ENCODE results near the gene SPHK2.

SPHK2 gene

GRCh38 chr19:48659768-48660167 is 40.5 kb downstream of the SPHK2 start:
- Histone ChIP-seq H3K36me3 (ENCODE audit: insufficient read depth, insufficient read length, low read length) (no peaks in the 10 kb centered on the region), H3K27me3 (ENCODE audit: insufficient read depth, insufficient read length) (no peaks in the 10 kb centered on the region), H3K9ac (ENCODE audit: insufficient read length, low read depth) (no peak overlapping the region), H3K4me3 (ENCODE audit: insufficient read length, low read depth) (no peak overlapping the region), H3K9me3 (ENCODE audit: insufficient read depth, low read length) (peaks cover 5% of the 10 kb centered on the region; the same call in 1 of the 2 replicates), H3K4me1 (ENCODE audit: insufficient read depth, insufficient read length) (peaks cover 5% of the 10 kb centered on the region)
- no peak for DNase-seq (ENCODE audit: low read depth, low spot score)
- TF ChIP-seq SUZ12 (IDR thresholded peaks at IDR 0.05; ENCODE audit: extremely low read depth, insufficient read depth, insufficient read length) (no peak), ZNF274 (IDR thresholded peaks at IDR 0.05; ENCODE audit: low read depth, low read length) (no peak), YY1 (IDR thresholded peaks at IDR 0.05; ENCODE audit: insufficient read depth, insufficient read length) (no peak)

GRCh38 chr19:48660852-48661710 is 41.8 kb downstream of the SPHK2 start:
- TF ChIP-seq ZNF274 (IDR thresholded peaks at IDR 0.05; ENCODE audit: low read depth, low read length) (no peak), SUZ12 (IDR thresholded peaks at IDR 0.05; ENCODE audit: extremely low read depth, insufficient read depth, insufficient read length) (no peak), YY1 (IDR thresholded peaks at IDR 0.05; ENCODE audit: insufficient read depth, insufficient read length) (no peak)
- DNase-seq (ENCODE audit: low read depth, low spot score): no peak
- no peak overlapping the region for H3K9ac ChIP-seq (ENCODE audit: insufficient read length, low read depth)

DNA sequence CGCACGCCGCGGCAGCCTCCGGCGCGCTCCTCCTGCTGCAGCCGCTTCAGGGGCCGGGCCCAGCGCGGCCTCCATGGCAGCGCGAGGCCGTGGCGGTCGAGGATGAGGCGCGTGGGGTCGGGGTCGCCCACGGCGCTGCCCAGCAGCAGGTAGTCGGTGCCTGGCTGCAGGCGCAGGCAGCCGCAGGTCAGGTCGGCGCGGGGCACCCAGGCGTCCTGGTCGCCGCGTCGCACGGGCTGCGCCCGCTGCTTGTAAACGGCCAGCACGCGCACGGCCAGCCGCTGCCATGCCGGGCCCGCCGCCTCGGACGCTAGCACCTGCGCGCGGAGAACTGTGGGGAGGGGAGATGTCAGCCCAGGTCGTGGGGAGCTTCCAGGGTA is 42.4 kb downstream of the SPHK2 start:
- Histone ChIP-seq H3K9me3 (ENCODE audit: insufficient read depth, low read length) (peaks cover 5% of the 10 kb centered on the region; the same call in 1 of the 2 replicates), H3K4me3 (ENCODE audit: insufficient read length, low read depth) (no peak overlapping the region), H3K4me1 (ENCODE audit: insufficient read depth, insufficient read length) (peaks cover 3% of the 10 kb centered on the region), H3K36me3 (ENCODE audit: insufficient read depth, insufficient read length, low read length) (no peaks in the 10 kb centered on the region), H3K9ac (ENCODE audit: insufficient read length, low read depth) (no peak overlapping the region), H3K27me3 (ENCODE audit: insufficient read depth, insufficient read length) (no peaks in the 10 kb centered on the region)
- TF ChIP-seq YY1 (IDR thresholded peaks at IDR 0.05; ENCODE audit: insufficient read depth, insufficient read length) (no peak), ZNF274 (IDR thresholded peaks at IDR 0.05; ENCODE audit: low read depth, low read length) (no peak), SUZ12 (IDR thresholded peaks at IDR 0.05; ENCODE audit: extremely low read depth, insufficient read depth, insufficient read length) (no peak)
- DNase-seq (ENCODE audit: low read depth, low spot score): no peak

More at GRCh38 chr19:48660852-48661710, 41.8 kb downstream of the SPHK2 start:
- no peak overlapping the region for H3K4me3 ChIP-seq (ENCODE audit: insufficient read length, low read depth)
- no peaks in the 10 kb centered on the region for H3K36me3 ChIP-seq (ENCODE audit: insufficient read depth, insufficient read length, low read length)
- H3K9me3 ChIP-seq (ENCODE audit: insufficient read depth, low read length): peaks cover 5% of the 10 kb centered on the region; the same call in 1 of the 2 replicates
- H3K27me3 ChIP-seq (ENCODE audit: insufficient read depth, insufficient read length): no peaks in the 10 kb centered on the region
- H3K4me1 ChIP-seq (ENCODE audit: insufficient read depth, insufficient read length): peaks cover 5% of the 10 kb centered on the region

GRCh38 chr19:48663667-48664066 is 44.4 kb downstream of the SPHK2 start:
- Histone ChIP-seq H3K9me3 (ENCODE audit: insufficient read depth, low read length) (peaks cover 5% of the 10 kb centered on the region; the same call in 1 of the 2 replicates), H3K36me3 (ENCODE audit: insufficient read depth, insufficient read length, low read length) (no peaks in the 10 kb centered on the region), H3K4me1 (ENCODE audit: insufficient read depth, insufficient read length) (peaks cover 2% of the 10 kb centered on the region), H3K27me3 (ENCODE audit: insufficient read depth, insufficient read length) (no peaks in the 10 kb centered on the region), H3K9ac (ENCODE audit: insufficient read length, low read depth) (no peak overlapping the region), H3K4me3 (ENCODE audit: insufficient read length, low read depth) (no peak overlapping the region)
- no peak for DNase-seq (ENCODE audit: low read depth, low spot score)
- TF ChIP-seq YY1 (IDR thresholded peaks at IDR 0.05; ENCODE audit: insufficient read depth, insufficient read length) (no peak), SUZ12 (IDR thresholded peaks at IDR 0.05; ENCODE audit: extremely low read depth, insufficient read depth, insufficient read length) (no peak), ZNF274 (IDR thresholded peaks at IDR 0.05; ENCODE audit: low read depth, low read length) (no peak)

DNA sequence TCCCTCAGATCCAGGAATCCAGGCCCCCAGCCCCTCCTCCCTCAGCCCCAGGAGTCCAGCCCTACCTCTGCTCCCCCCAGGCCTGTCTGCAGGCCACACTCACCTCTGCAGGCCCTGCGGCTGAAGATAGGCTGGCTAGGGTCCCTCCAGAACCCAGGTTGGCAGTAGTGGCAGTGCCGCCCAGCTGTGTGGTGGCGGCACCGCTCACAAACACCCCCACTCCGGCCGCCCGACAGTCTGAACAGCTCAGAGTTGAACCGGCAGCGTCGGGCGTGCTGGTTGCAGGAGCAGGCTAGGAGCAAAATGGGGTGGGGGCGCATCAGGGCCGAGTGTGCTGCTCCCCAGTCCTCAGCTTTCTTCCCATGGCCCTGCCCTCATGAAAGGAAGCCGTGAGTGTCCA is 45.2 kb downstream of the SPHK2 start:
- Histone ChIP-seq H3K9ac (ENCODE audit: insufficient read length, low read depth) (no peak overlapping the region), H3K27me3 (ENCODE audit: insufficient read depth, insufficient read length) (no peaks in the 10 kb centered on the region), H3K4me1 (ENCODE audit: insufficient read depth, insufficient read length) (peaks cover 2% of the 10 kb centered on the region), H3K9me3 (ENCODE audit: insufficient read depth, low read length) (peaks cover 5% of the 10 kb centered on the region; the same call in 1 of the 2 replicates), H3K4me3 (ENCODE audit: insufficient read length, low read depth) (no peak overlapping the region), H3K36me3 (ENCODE audit: insufficient read depth, insufficient read length, low read length) (no peaks in the 10 kb centered on the region)
- no peak for DNase-seq (ENCODE audit: low read depth, low spot score)
- TF ChIP-seq ZNF274 (IDR thresholded peaks at IDR 0.05; ENCODE audit: low read depth, low read length) (no peak), SUZ12 (IDR thresholded peaks at IDR 0.05; ENCODE audit: extremely low read depth, insufficient read depth, insufficient read length) (no peak), YY1 (IDR thresholded peaks at IDR 0.05; ENCODE audit: insufficient read depth, insufficient read length) (no peak)

DNA sequence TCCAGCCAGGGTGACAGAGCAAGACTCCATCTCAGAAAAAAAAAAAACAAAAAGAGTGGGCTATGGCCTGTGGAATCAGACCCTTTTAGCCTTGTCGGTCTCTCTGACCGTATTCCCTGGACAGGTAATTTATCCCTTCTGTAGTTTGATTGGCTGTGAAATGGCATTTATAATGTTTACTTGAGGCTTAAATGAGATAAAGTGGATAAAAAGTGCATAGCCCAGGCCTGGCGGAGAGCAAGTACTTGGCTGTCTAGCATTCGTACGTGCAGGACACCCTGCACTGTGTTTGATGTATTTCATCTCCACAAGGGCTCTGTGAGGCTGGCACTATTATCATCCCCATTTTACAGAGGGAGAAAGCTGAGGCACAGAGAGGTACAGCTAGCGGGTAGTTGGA is 46.5 kb downstream of the SPHK2 start:
- peaks cover 2% of the 10 kb centered on the region for H3K4me1 ChIP-seq (ENCODE audit: insufficient read depth, insufficient read length)

GRCh38 chr19:48668332-48668731 is 49.0 kb downstream of the SPHK2 start:
- TF ChIP-seq SUZ12 (IDR thresholded peaks at IDR 0.05; ENCODE audit: extremely low read depth, insufficient read depth, insufficient read length) (no peak), ZNF274 (IDR thresholded peaks at IDR 0.05; ENCODE audit: low read depth, low read length) (no peak), YY1 (IDR thresholded peaks at IDR 0.05; ENCODE audit: insufficient read depth, insufficient read length) (no peak)
- Histone ChIP-seq H3K9me3 (ENCODE audit: insufficient read depth, low read length) (no peaks in the 10 kb centered on the region), H3K4me1 (ENCODE audit: insufficient read depth, insufficient read length) (peaks cover 2% of the 10 kb centered on the region), H3K27me3 (ENCODE audit: insufficient read depth, insufficient read length) (no peaks in the 10 kb centered on the region), H3K9ac (ENCODE audit: insufficient read length, low read depth) (no peak overlapping the region), H3K4me3 (ENCODE audit: insufficient read length, low read depth) (no peak overlapping the region), H3K36me3 (ENCODE audit: insufficient read depth, insufficient read length, low read length) (no peaks in the 10 kb centered on the region)
- no peak for DNase-seq (ENCODE audit: low read depth, low spot score)

More for the DNA sequence above, 46.5 kb downstream of the SPHK2 start:
- DNase-seq (ENCODE audit: low read depth, low spot score): no peak
- Histone ChIP-seq H3K9ac (ENCODE audit: insufficient read length, low read depth) (no peak overlapping the region), H3K36me3 (ENCODE audit: insufficient read depth, insufficient read length, low read length) (no peaks in the 10 kb centered on the region), H3K27me3 (ENCODE audit: insufficient read depth, insufficient read length) (no peaks in the 10 kb centered on the region), H3K4me3 (ENCODE audit: insufficient read length, low read depth) (no peak overlapping the region), H3K9me3 (ENCODE audit: insufficient read depth, low read length) (peaks cover 4% of the 10 kb centered on the region; the same call in 1 of the 2 replicates)
- TF ChIP-seq ZNF274 (IDR thresholded peaks at IDR 0.05; ENCODE audit: low read depth, low read length) (no peak), SUZ12 (IDR thresholded peaks at IDR 0.05; ENCODE audit: extremely low read depth, insufficient read depth, insufficient read length) (no peak)
